PFSK-1 (cell line): ENCODE results near the gene DLGAP1.

Experiments
- FOXP2 ChIP-seq: optimal IDR thresholded peaks from 2 replicates; pipeline ENCODE3; 2011; ENCODE audit warnings: borderline replicate concordance, control low read depth, inconsistent platforms; ENCODE audit not compliant: insufficient read depth; ENCODE audit errors: extremely low read length, extremely low read depth
- POLR2AphosphoS5 ChIP-seq: IDR thresholded peaks from 2 replicates; pipeline ENCODE4 v1.6.1; 2012; ENCODE audit warnings: low read depth, mild to moderate bottlenecking, control low read depth, low read length, moderate library complexity
- REST ChIP-seq, 2 experiments: IDR thresholded peaks; 2 replicates each; pipeline versions ENCODE4 v1.6.1 to v1.8.0; 2011 to 2012; ENCODE audit warnings: low read depth in 2 of 2, low read length in 2 of 2, control low read depth in 1 of 2, inconsistent platforms in 1 of 2, mild to moderate bottlenecking in 1 of 2, moderate library complexity in 1 of 2; ENCODE audit not compliant: insufficient read depth in 1 of 2
- SIN3A ChIP-seq: IDR thresholded peaks from 2 replicates; pipeline ENCODE4 v1.6.1; 2012; ENCODE audit warnings: mild to moderate bottlenecking, low read length, moderate library complexity, borderline replicate concordance; ENCODE audit not compliant: insufficient read depth
- TAF1 ChIP-seq: IDR thresholded peaks from 2 replicates; pipeline ENCODE4 v1.6.1; 2012; ENCODE audit warnings: low read length, control low read depth, borderline replicate concordance; ENCODE audit not compliant: insufficient read depth

GRCh38 chr18:3782901-3783300 is 672.2 kb downstream of the DLGAP1 start:
- no peak for TF ChIP-seq REST (IDR thresholded peaks at IDR 0.05; ENCODE audit: insufficient read depth in 1 of 2, low read depth in 2 of 2, low read length in 2 of 2)
- no peak for TF ChIP-seq POLR2AphosphoS5
- TF ChIP-seq SIN3A: no peak
- TF ChIP-seq TAF1: no peak
- no peak for TF ChIP-seq FOXP2
